Panc1 (cell line): ENCODE results near the gene OSBPL5. TPM values are rescaled to one million over a fixed set of nuclear protein-coding genes. Genes with fewer than 3 reads are reported as not detected.

Experiments
- ATAC-seq: fragments of 200-7000 bp; cut with Tn5 transposase; 2 replicates; pipeline ENCODE4 v1.9.1; 2020; ENCODE audit warnings: mild to moderate bottlenecking, moderate library complexity
- BruUV-seq: library from RNA; stranded (reverse); fragments of 400-500 nt; replicated peaks from 2 replicates; lab custom pipeline; 2021; lab: Mats Ljungman, UMichigan
- CTCF ChIA-PET: fragments of 300-600 bp; sonication (Branson Sonifier 250); formaldehyde crosslinking; loops from one replicate; lab custom pipeline; 2022; ENCODE audit warnings: antibody characterized with exemption; lab: Charles Lee
- POLR2A ChIA-PET: fragments of 300-600 bp; sonication (Branson Sonifier 250); formaldehyde crosslinking; loops from one replicate; lab custom pipeline; 2022; ENCODE audit warnings: antibody characterized with exemption; lab: Charles Lee
- DNase-seq: peaks from one replicate; pipeline ENCODE4 v3.0.0-alpha.2; 2010; ENCODE audit warnings: low read depth, low spot score
- H3K27ac ChIP-seq: 2 replicates; pipeline ENCODE4 v1.5.1; 2011; ENCODE audit warnings: mild to moderate bottlenecking, low read length, inconsistent platforms
- H3K27me3 ChIP-seq: fragments of 200-500 bp; sonication (Bioruptor generic); 2 replicates; pipeline ENCODE4 v1.6.0; 2014; ENCODE audit warnings: low read length, inconsistent platforms; ENCODE audit not compliant: control insufficient read depth, insufficient read depth
- H3K36me3 ChIP-seq: fragments of 200-500 bp; sonication (Bioruptor generic); 2 replicates; pipeline ENCODE4 v1.5.1; 2014; ENCODE audit warnings: inconsistent platforms, mild to moderate bottlenecking, low read length, moderate library complexity; ENCODE audit not compliant: control insufficient read depth, insufficient read depth
- H3K4me1 ChIP-seq: 2 replicates; pipeline ENCODE4 v1.5.1; 2011; ENCODE audit warnings: inconsistent platforms, mild to moderate bottlenecking, low read length, moderate library complexity; ENCODE audit not compliant: control insufficient read depth, insufficient read depth
- H3K4me3 ChIP-seq, 2 experiments: 2 replicates each; pipeline ENCODE4 v1.5.1; 2011 to 2012; ENCODE audit warnings: low read depth in 2 of 2, low read length in 2 of 2, mild to moderate bottlenecking in 2 of 2, inconsistent platforms in 1 of 2, moderate library complexity in 1 of 2
- H3K9me3 ChIP-seq: fragments of 200-500 bp; sonication (Bioruptor generic); 2 replicates; pipeline ENCODE4 v1.5.1; 2014; ENCODE audit warnings: low read depth, mild to moderate bottlenecking, inconsistent platforms, low read length, moderate library complexity; ENCODE audit not compliant: control insufficient read depth, insufficient read depth
- CTCF ChIP-seq: fragments of 450-650 bp; IDR thresholded peaks from 2 replicates; pipeline ENCODE4 v1.5.1; 2017; ENCODE audit warnings: mild to moderate bottlenecking
- POLR2AphosphoS5 ChIP-seq: IDR thresholded peaks from 2 replicates; pipeline ENCODE4 v1.6.1; 2012; ENCODE audit warnings: mild to moderate bottlenecking, low read depth, low read length, moderate library complexity
- SIN3A ChIP-seq: IDR thresholded peaks from 2 replicates; pipeline ENCODE4 v1.6.1; 2012; ENCODE audit warnings: low read depth, mild to moderate bottlenecking, low read length, moderate library complexity, borderline replicate concordance; ENCODE audit not compliant: insufficient read depth
- TCF7L2 ChIP-seq: IDR thresholded peaks from 2 replicates; pipeline ENCODE4 v1.6.1; 2011; ENCODE audit warnings: mild to moderate bottlenecking, low read depth, low read length, inconsistent platforms
- in situ Hi-C: cut with HindIII; loops from 2 replicates; pipeline ENCODE4 v1.10.0; 2016; ENCODE audit warnings: low sequenced_read_pairs, low pct_unique_long_range_greater_than_20kb
- intact Hi-C: fragments of 100-400 bp; cut with micrococcal nuclease; formaldehyde crosslinking; loops from one replicate; pipeline ENCODE4 v1.10.0; 2022; ENCODE audit not compliant: unreplicated experiment
- total RNA-seq: library from RNA; stranded (reverse); gene quantifications from one replicate; pipeline ENCODE4 v1.2.1, GENCODE V29; 2021; ENCODE audit not compliant: unreplicated experiment
- TF ChIP-seq, protein P1 (sequence below), 2 experiments: IDR thresholded peaks; 2 replicates each; pipeline ENCODE4 v1.6.1; 2011 to 2012; ENCODE audit warnings: low read depth in 2 of 2, control low read depth in 1 of 2, low read length in 1 of 2, mild to moderate bottlenecking in 1 of 2, moderate library complexity in 1 of 2; ENCODE audit not compliant: insufficient read depth in 1 of 2

OSBPL5 gene
- total RNA-seq, 1 experiment from 2014 or later, result 20.2 TPM

GRCh38 chr11:3184732-3185347, 19.7 kb upstream of the OSBPL5 start:
- no peaks in the 10 kb centered on the region for H3K27me3 ChIP-seq
- H3K36me3 ChIP-seq, result no peaks in the 10 kb centered on the region
- H3K4me3 ChIP-seq, result no peak overlapping the region
- intact Hi-C loops (no loop called here), in situ Hi-C loops (no loop called here)
- no peak overlapping the region for H3K27ac ChIP-seq
- no peaks in the 10 kb centered on the region for H3K4me1 ChIP-seq
- DNase-seq, result no peak
- TF ChIP-seq CTCF (no peak), TCF7L2 (no peak), SIN3A (no peak), POLR2AphosphoS5 (no peak)
- TF ChIP-seq, protein P1, sequence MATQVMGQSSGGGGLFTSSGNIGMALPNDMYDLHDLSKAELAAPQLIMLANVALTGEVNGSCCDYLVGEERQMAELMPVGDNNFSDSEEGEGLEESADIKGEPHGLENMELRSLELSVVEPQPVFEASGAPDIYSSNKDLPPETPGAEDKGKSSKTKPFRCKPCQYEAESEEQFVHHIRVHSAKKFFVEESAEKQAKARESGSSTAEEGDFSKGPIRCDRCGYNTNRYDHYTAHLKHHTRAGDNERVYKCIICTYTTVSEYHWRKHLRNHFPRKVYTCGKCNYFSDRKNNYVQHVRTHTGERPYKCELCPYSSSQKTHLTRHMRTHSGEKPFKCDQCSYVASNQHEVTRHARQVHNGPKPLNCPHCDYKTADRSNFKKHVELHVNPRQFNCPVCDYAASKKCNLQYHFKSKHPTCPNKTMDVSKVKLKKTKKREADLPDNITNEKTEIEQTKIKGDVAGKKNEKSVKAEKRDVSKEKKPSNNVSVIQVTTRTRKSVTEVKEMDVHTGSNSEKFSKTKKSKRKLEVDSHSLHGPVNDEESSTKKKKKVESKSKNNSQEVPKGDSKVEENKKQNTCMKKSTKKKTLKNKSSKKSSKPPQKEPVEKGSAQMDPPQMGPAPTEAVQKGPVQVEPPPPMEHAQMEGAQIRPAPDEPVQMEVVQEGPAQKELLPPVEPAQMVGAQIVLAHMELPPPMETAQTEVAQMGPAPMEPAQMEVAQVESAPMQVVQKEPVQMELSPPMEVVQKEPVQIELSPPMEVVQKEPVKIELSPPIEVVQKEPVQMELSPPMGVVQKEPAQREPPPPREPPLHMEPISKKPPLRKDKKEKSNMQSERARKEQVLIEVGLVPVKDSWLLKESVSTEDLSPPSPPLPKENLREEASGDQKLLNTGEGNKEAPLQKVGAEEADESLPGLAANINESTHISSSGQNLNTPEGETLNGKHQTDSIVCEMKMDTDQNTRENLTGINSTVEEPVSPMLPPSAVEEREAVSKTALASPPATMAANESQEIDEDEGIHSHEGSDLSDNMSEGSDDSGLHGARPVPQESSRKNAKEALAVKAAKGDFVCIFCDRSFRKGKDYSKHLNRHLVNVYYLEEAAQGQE (IDR thresholded peaks at IDR 0.05; ENCODE audit: insufficient read depth in 1 of 2, low read depth in 2 of 2, low read length in 1 of 2), result no peak
- no peaks in the 10 kb centered on the region for H3K9me3 ChIP-seq
- CTCF ChIA-PET, result no interaction called here
- POLR2A ChIA-PET, result no interaction called here
- ATAC-seq, result no peak
- BruUV-seq, result no TSS peak

- no peak overlapping the region for H3K27ac ChIP-seq
- no TSS peak for BruUV-seq
- no peaks in the 10 kb centered on the region for H3K9me3 ChIP-seq
- in situ Hi-C loops, result no loop called here
- CTCF ChIA-PET, result no interaction called here
- ATAC-seq (no peak), DNase-seq (no peak)
- intact Hi-C loops, result no loop called here
- TF ChIP-seq, protein P1 (IDR thresholded peaks at IDR 0.05; ENCODE audit: insufficient read depth in 1 of 2, low read depth in 2 of 2, low read length in 1 of 2), result no peak
- TF ChIP-seq SIN3A (no peak), CTCF (no peak), TCF7L2 (no peak), POLR2AphosphoS5 (no peak)
- H3K4me1 ChIP-seq, result no peaks in the 10 kb centered on the region
- H3K27me3 ChIP-seq, result no peaks in the 10 kb centered on the region
- H3K4me3 ChIP-seq, result no peak overlapping the region
- H3K36me3 ChIP-seq, result no peaks in the 10 kb centered on the region
- POLR2A ChIA-PET, result no interaction called here
These were observed 18.4 kb upstream of the OSBPL5 start for GRCh38 chr11:3183523-3183922.
